Glutamatergic neuron (in vitro differentiated cells): ENCODE results near the gene UBL4A. TPM values are rescaled to one million over a fixed set of nuclear protein-coding genes. Genes with fewer than 3 reads are reported as not detected.

Experiments used
- DNase-seq: peaks from one replicate; pipeline ENCODE4 v3.0.0; 2022
- H3K27ac Mint-ChIP-seq: one replicate; pipeline ENCODE4 v1.8.0; 2020; ENCODE audit warnings: mild to moderate bottlenecking, mixed read lengths, inconsistent platforms; ENCODE audit not compliant: unreplicated experiment
- H3K27me3 Mint-ChIP-seq: one replicate; pipeline ENCODE4 v1.8.0; 2020; ENCODE audit warnings: mild to moderate bottlenecking, moderate library complexity, mixed read lengths, inconsistent platforms; ENCODE audit not compliant: unreplicated experiment
- H3K36me3 Mint-ChIP-seq: one replicate; pipeline ENCODE4 v1.8.0; 2020; ENCODE audit warnings: mild to moderate bottlenecking, mixed read lengths, inconsistent platforms; ENCODE audit not compliant: unreplicated experiment
- H3K4me1 Mint-ChIP-seq: one replicate; pipeline ENCODE4 v1.8.0; 2020; ENCODE audit warnings: mild to moderate bottlenecking, low read depth, mixed read lengths, inconsistent platforms; ENCODE audit not compliant: unreplicated experiment
- H3K4me3 Mint-ChIP-seq: one replicate; pipeline ENCODE4 v1.8.0; 2020; ENCODE audit warnings: mild to moderate bottlenecking, mixed read lengths, inconsistent platforms; ENCODE audit not compliant: unreplicated experiment
- H3K9me3 Mint-ChIP-seq: one replicate; pipeline ENCODE4 v1.8.0; 2020; ENCODE audit warnings: mild to moderate bottlenecking, moderate library complexity, mixed read lengths, inconsistent platforms; ENCODE audit not compliant: unreplicated experiment
- microRNA-seq: library from miRNA; unstranded; fragments of <30 nt; microRNA quantifications from one replicate; pipeline ENCODE4, GENCODE V29; 2020; ENCODE audit not compliant: unreplicated experiment
- total RNA-seq: library from RNA; stranded (reverse); fragmentation: NEBNext Ultra II Directional; extraction: Animal tissue kit (Norgen Biotek cat#: 25700); gene quantifications from one replicate; pipeline ENCODE4 v1.2.1, GENCODE V29; 2021; ENCODE audit not compliant: unreplicated experiment
- TF ChIP-seq, protein P1 (sequence below): fragments of 200-600 bp; sonication (generic); IDR thresholded peaks from one replicate; pipeline ENCODE4 v1.5.0; 2021; ENCODE audit not compliant: partially characterized antibody, unreplicated experiment

UBL4A gene
- total RNA-seq, 1 donor from 2014 or later: 28.4 TPM

DNA sequence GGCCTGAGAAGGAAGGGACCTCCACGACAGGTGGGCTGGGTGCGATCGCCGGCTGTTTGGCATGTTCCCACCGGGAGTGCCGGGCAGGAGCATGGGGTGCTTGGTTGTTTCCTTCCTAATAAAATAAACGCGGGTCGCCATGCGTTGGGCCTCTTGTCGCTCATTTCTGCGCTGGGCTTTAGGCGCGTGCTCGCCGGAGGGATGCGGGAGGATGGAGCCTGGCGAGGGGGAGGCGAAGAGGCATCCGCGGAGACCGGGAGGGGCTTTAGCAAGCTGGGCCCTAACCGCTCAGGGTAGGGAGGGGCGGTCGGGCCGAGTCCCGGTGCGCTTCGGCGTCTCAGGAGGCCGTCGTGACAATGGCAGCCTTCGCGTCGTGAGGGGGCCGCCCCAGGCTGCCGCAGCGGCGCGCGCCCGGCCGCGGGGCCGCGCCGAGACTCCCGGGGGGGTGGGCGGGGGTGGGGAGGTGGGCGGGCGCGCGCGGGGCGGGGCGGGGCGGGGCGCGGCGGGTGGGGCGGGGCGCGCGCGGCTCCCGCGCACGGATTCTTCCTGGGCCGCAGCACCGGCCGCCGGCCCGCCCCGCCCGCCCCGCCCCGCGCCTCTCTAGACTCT lies 49.9 kb downstream of the UBL4A start:
- Mint-ChIP-seq H3K27me3 (peaks cover 9% of the 10 kb centered on the region), H3K9me3 (peaks cover 4% of the 10 kb centered on the region)
- TF ChIP-seq, protein P1, sequence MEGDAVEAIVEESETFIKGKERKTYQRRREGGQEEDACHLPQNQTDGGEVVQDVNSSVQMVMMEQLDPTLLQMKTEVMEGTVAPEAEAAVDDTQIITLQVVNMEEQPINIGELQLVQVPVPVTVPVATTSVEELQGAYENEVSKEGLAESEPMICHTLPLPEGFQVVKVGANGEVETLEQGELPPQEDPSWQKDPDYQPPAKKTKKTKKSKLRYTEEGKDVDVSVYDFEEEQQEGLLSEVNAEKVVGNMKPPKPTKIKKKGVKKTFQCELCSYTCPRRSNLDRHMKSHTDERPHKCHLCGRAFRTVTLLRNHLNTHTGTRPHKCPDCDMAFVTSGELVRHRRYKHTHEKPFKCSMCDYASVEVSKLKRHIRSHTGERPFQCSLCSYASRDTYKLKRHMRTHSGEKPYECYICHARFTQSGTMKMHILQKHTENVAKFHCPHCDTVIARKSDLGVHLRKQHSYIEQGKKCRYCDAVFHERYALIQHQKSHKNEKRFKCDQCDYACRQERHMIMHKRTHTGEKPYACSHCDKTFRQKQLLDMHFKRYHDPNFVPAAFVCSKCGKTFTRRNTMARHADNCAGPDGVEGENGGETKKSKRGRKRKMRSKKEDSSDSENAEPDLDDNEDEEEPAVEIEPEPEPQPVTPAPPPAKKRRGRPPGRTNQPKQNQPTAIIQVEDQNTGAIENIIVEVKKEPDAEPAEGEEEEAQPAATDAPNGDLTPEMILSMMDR: no peak

DNA sequence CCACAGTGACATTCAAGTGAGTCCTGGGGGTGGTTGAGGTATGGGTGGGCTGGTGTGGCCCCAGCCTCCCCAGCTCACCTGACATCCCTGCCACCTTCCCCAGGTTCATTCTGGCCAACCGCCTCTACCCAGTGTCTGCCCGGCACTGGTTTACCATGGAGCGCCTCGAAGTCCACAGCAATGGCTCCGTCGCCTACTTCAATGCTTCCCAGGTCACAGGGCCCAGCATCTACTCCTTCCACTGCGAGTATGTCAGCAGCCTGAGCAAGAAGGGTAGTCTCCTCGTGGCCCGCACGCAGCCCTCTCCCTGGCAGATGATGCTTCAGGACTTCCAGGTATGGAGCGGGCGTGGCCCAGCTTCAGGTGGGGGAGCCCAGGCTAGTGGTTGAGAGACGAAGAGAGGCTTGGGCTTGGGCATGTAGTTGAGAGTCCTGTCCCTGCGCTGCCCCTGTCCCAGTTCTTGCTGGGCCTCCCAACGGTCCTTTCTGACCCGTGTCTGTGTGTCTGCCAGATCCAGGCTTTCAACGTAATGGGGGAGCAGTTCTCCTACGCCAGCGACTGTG lies 51.2 kb downstream of the UBL4A start:
- Mint-ChIP-seq H3K27ac (no peak overlapping the region), H3K27me3 (peaks cover 12% of the 10 kb centered on the region), H3K36me3 (no peaks in the 10 kb centered on the region), H3K4me3 (no peak overlapping the region), H3K4me1 (peaks cover 13% of the 10 kb centered on the region), H3K9me3 (peaks cover 4% of the 10 kb centered on the region)
- no peak for DNase-seq
- TF ChIP-seq, protein P1: no peak

More for the DNA sequence above, 49.9 kb downstream of the UBL4A start:
- Mint-ChIP-seq H3K4me1 (peaks cover 6% of the 10 kb centered on the region), H3K36me3 (no peaks in the 10 kb centered on the region), H3K4me3 (peak overlapping the region; percentile 85), H3K27ac (peak overlapping the region; percentile 94)
- DNase-seq: peak; percentile 67

DNA sequence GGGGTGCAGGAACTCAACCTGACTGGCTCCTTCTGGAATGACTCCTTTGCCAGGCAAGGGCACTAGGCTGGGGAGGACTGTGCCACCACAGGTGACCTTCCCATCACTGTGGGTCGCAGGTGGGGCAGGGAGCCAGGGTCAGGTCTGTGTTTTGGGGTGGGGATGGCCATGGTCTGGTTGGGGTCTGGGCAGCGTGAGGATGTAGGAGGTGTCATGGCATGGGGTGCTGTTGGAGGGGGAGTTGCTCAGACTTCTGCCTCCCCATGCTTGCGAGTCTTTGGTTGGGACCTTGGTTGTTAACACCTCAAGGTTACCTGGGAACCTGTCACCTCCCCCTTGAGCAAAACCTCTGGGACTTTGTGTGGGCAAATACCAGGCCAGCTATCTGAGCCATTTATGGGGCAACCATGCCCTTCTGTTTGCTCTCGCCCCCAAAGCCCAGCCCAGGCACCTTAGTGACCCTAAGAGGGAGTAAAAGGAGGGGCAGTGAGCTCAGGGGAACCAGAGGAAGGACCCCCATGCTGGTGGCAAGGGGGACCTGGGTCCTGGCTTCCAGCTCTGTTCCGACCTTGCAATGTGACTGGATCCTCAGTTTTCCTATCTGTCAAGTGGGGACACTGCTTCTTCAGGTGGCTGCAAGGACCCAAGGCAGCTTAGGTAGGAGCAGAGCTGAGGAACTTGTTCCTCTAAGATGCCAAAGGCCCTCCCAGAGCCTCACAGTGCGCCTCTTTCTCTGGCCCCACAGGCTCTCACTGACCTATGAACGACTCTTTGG lies 51.8 kb downstream of the UBL4A start:
- Mint-ChIP-seq H3K27me3 (peaks cover 12% of the 10 kb centered on the region), H3K36me3 (no peaks in the 10 kb centered on the region), H3K4me3 (no peak overlapping the region), H3K9me3 (peaks cover 5% of the 10 kb centered on the region), H3K4me1 (peaks cover 13% of the 10 kb centered on the region), H3K27ac (no peak overlapping the region)
- TF ChIP-seq, protein P1: no peak
- DNase-seq: no peak

Small RNA genes lying within 50 kb of the gene (microRNA-seq; reads per million reads assigned to microRNA genes)
- 35.8 reads per million, percentile 65 among the genes with 10 or more reads in this experiment for gene MIR6858

Other genes starting within 250 kb of the UBL4A start
- not detected for gene OPN1MW3, start 229.0 kb downstream of the UBL4A start, total RNA-seq
- gene TEX28, start 191.5 kb downstream of the UBL4A start, total RNA-seq: not detected
- not detected for gene TKTL1, start 190.8 kb downstream of the UBL4A start, total RNA-seq
- gene FLNA, start 112.0 kb downstream of the UBL4A start, total RNA-seq: 499 TPM
- gene EMD, start 107.3 kb downstream of the UBL4A start, total RNA-seq: 56.8 TPM
- 1,779 TPM for gene RPL10, start 88.2 kb downstream of the UBL4A start, total RNA-seq
- gene DNASE1L1, start 77.4 kb downstream of the UBL4A start, total RNA-seq: 15.8 TPM
- 40.9 TPM for gene TAFAZZIN, start 75.1 kb downstream of the UBL4A start, total RNA-seq
- 133 TPM for gene ATP6AP1, start 57.9 kb downstream of the UBL4A start, total RNA-seq
- 730 TPM for gene GDI1, start 49.5 kb downstream of the UBL4A start, total RNA-seq
- 125 TPM for gene FAM50A, start 42.5 kb downstream of the UBL4A start, total RNA-seq
- gene PLXNA3, start 28.3 kb downstream of the UBL4A start, total RNA-seq: 458 TPM
- 8.8 TPM for gene LAGE3, start 7.3 kb downstream of the UBL4A start, total RNA-seq
- 6.1 TPM for gene SLC10A3, start 4.0 kb upstream of the UBL4A start, total RNA-seq
- 32.0 TPM for gene FAM3A, start 29.6 kb upstream of the UBL4A start, total RNA-seq
- 122 TPM for gene G6PD, start 60.2 kb upstream of the UBL4A start, total RNA-seq
- gene IKBKG, start 61.0 kb upstream of the UBL4A start, total RNA-seq: 27.6 TPM
- not detected for gene CTAG1A, start 98.5 kb upstream of the UBL4A start, total RNA-seq
- gene CTAG1B, start 132.7 kb upstream of the UBL4A start, total RNA-seq: not detected
- gene CTAG2, start 167.0 kb upstream of the UBL4A start, total RNA-seq: not detected